Tibial nerve (tissue), 3 donors: ENCODE measurements around the gene GALNT13.

ENCODE experiments used
- EP300 ChIP-seq, 2 donors: sonication (generic); formaldehyde crosslinking; IDR thresholded peaks; one replicate each; pipeline ENCODE4 v1.6.1; 2017; ENCODE audit warnings: antibody characterized with exemption in 2 of 2, mild to moderate bottlenecking in 1 of 2
- POLR2A ChIP-seq, 2 donors: fragments of 450-650 bp; IDR thresholded peaks; one replicate each; pipeline ENCODE4 v1.6.1; 2017; ENCODE audit warnings: antibody characterized with exemption in 2 of 2, mild to moderate bottlenecking in 2 of 2, moderate library complexity in 2 of 2

DNA sequence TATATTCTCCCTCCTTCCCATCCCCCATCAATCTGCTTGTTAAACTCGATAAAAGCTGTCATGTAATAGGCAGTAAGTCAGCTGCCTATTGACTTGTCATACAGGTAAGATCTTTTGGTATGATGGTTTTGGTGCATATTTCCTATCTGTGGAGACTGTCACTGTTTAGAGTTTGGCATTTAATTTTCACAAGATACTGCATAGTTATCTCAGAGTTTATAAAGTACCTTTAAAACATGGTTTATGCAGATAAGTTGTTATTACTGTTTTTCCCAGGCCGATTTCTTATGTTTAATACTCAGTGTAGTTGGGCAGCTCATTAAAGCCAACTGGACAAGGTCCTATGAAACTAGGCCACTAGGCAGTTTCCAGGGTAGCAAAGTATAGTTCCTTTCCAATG, 222.1 kb downstream of the GALNT13 start:
- TF ChIP-seq POLR2A (IDR thresholded peaks at IDR 0.05): no peak
- TF ChIP-seq EP300 (IDR thresholded peaks at IDR 0.05): no peak
